Measurements from ENCODE around the gene CTNS.
A peak's percentile ranks its signal among the peaks of the same experiment; 100 is the strongest.

CTNS gene

GRCh38 chr17:3626831-3627768 is 9.5 kb upstream of the CTNS start:
- no peak for DNase-seq

- no peak for DNase-seq
These were observed 8.8 kb upstream of the CTNS start for GRCh38 chr17:3627769-3628167.

- no peak for DNase-seq
These were observed 5.8 kb upstream of the CTNS start for GRCh38 chr17:3630781-3631180.

GRCh38 chr17:3632287-3632686 is 4.3 kb upstream of the CTNS start:
- no peak for DNase-seq

GRCh38 chr17:3635474-3636153 is 946 bp upstream of the CTNS start:
- no peak for DNase-seq

GRCh38 chr17:3636908-3637373 is 381 bp downstream of the CTNS start:
- no peak for DNase-seq

GRCh38 chr17:3639981-3640596 is 3.5 kb downstream of the CTNS start:
- no peak for DNase-seq

GRCh38 chr17:3641014-3641413 is 4.5 kb downstream of the CTNS start:
- no peak for DNase-seq

GRCh38 chr17:3641717-3642486 is 5.3 kb downstream of the CTNS start:
- DNase-seq = no peak

- no peak for DNase-seq
These were observed 7.4 kb downstream of the CTNS start for GRCh38 chr17:3643889-3644349.

- DNase-seq = no peak
These were observed 8.8 kb downstream of the CTNS start for GRCh38 chr17:3645310-3645709.

GRCh38 chr17:3647251-3647650 is 10.7 kb downstream of the CTNS start:
- no peak for DNase-seq

GRCh38 chr17:3647769-3648555 is 11.4 kb downstream of the CTNS start:
- peak; percentile 4 to 23 for DNase-seq

- DNase-seq = no peak
These were observed 19.2 kb downstream of the CTNS start for GRCh38 chr17:3655766-3656165.

- DNase-seq = no peak
These were observed 19.8 kb downstream of the CTNS start for GRCh38 chr17:3656353-3656752.

- DNase-seq = no peak
These were observed 20.4 kb downstream of the CTNS start for GRCh38 chr17:3656755-3657587.

- no peak for DNase-seq
These were observed 21.0 kb downstream of the CTNS start for GRCh38 chr17:3657588-3657869.

- no peak for DNase-seq
These were observed 21.6 kb downstream of the CTNS start for GRCh38 chr17:3657874-3658783.

- DNase-seq = no peak
These were observed 22.4 kb downstream of the CTNS start for GRCh38 chr17:3658784-3659449.
